SU-DHL-6 (cell line): ENCODE data around the gene NCOA6.

ENCODE experiments used
- H2AFZ ChIP-seq: fragments of 200-600 bp; sonication (generic); 2 replicates; pipeline ENCODE4 v1.6.1; 2014; ENCODE audit warnings: low read depth, mild to moderate bottlenecking, moderate library complexity, mixed read lengths, antibody characterized with exemption, low read length; ENCODE audit not compliant: severe bottlenecking
- H3F3A ChIP-seq: fragments of 200-600 bp; shearing (Covaris generic); 2 replicates; pipeline ENCODE4 v1.6.0; 2016; ENCODE audit warnings: antibody characterized with exemption, mild to moderate bottlenecking; ENCODE audit not compliant: insufficient read depth
- H3K27ac ChIP-seq: fragments of 200-600 bp; sonication (generic); 2 replicates; pipeline ENCODE4 v1.5.1; 2016; ENCODE audit warnings: low read depth, mild to moderate bottlenecking, low read length, moderate library complexity, mixed read lengths
- H3K27me3 ChIP-seq: fragments of 200-600 bp; sonication (generic), shearing (Covaris generic); 2 replicates; pipeline ENCODE4 v1.6.0; 2014; ENCODE audit warnings: mild to moderate bottlenecking, low read length
- H3K36me3 ChIP-seq: fragments of 200-600 bp; sonication (generic); 2 replicates; pipeline ENCODE4 v1.6.1; 2014; ENCODE audit warnings: mild to moderate bottlenecking, low read length, mixed read lengths
- H3K4me2 ChIP-seq: fragments of 300-600, 200-600 bp; shearing (Covaris generic), sonication (generic); 2 replicates; pipeline ENCODE4 v1.6.0; 2014; ENCODE audit warnings: low read length, low read depth, mild to moderate bottlenecking; ENCODE audit not compliant: poor library complexity, severe bottlenecking
- H3K4me3 ChIP-seq: fragments of 200-600 bp; sonication (generic); 2 replicates; pipeline ENCODE4 v1.5.1; 2014; ENCODE audit warnings: antibody characterized with exemption, low read length, mild to moderate bottlenecking, mixed read lengths; ENCODE audit not compliant: insufficient read depth, poor library complexity, severe bottlenecking
- H3K79me2 ChIP-seq: fragments of 200-600 bp; sonication (generic); 2 replicates; pipeline ENCODE4 v1.6.1; 2014; ENCODE audit warnings: mild to moderate bottlenecking, low read length, moderate library complexity; ENCODE audit not compliant: insufficient read depth
- H3K9ac ChIP-seq: fragments of 200-600 bp; sonication (generic); 2 replicates; pipeline ENCODE4 v1.7.0; 2014; ENCODE audit warnings: mild to moderate bottlenecking, low read length
- H3K9me2 ChIP-seq: fragments of 200-600 bp; sonication (generic); replicated peaks from 2 replicates; pipeline ENCODE4 v1.6.1; 2014; ENCODE audit warnings: low read length; ENCODE audit not compliant: insufficient read depth
- H3K9me3 ChIP-seq: fragments of 200-600 bp; sonication (generic); 2 replicates; pipeline ENCODE4 v1.6.1; 2014; ENCODE audit warnings: low read length, mixed read lengths; ENCODE audit not compliant: insufficient read depth
- H4K20me1 ChIP-seq: fragments of 200-600 bp; sonication (generic); 2 replicates; pipeline ENCODE4 v1.6.1; 2014; ENCODE audit warnings: low read depth, mild to moderate bottlenecking, antibody characterized with exemption, low read length, moderate library complexity, mixed read lengths
- EZH2phosphoT487 ChIP-seq: fragments of 200-600 bp; sonication (generic), shearing (Covaris generic); conservative IDR thresholded peaks from 2 replicates; pipeline ENCODE4 v1.6.1; 2018; ENCODE audit warnings: mild to moderate bottlenecking, antibody characterized with exemption, low read length, moderate library complexity, mixed read lengths
- TF ChIP-seq, protein P1 (sequence below): fragments of 200-600 bp; sonication (generic); IDR thresholded peaks from one replicate; pipeline ENCODE4 v1.5.1; 2017; ENCODE audit warnings: antibody characterized with exemption, mild to moderate bottlenecking, low read length, moderate library complexity; ENCODE audit not compliant: insufficient read depth, poor library complexity, severe bottlenecking

The NCOA6 gene

DNA sequence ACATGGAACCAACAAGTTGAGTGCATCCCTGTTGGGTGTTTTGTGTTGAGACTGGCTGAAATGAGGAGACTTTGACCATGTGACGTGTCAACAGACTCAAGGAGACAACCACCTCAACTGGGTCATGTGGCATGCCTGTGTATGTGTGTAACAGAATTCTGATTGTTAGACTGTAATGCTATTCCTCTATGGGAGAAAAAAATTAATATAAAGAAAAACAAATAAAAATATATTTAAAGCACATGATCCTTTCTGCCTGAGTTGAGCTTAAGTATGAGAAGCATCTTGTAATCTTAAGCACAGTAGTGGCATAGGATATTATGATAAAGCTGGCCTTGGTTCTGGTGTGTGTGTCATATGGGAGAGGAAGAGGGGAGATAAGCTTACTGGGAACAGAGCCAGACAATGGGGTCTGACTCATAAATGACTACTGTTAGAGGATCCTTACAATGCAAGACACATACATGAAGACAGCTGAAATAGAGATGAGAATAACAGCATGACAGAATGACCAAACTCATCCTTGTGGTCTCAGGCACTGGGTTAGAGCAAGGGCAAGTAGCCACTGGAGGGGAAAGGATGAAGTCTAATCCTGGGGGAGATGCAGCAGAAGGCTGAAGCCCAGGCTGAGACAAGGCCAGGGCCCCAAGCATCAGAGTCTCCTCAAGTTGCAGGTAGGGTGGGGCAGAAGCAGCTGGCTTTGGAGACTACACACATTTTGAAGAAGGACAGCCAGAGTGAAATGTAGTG is 112.1 kb downstream of the NCOA6 start:
- Histone ChIP-seq H3K9ac (no peak overlapping the region), H4K20me1 (no peaks in the 10 kb centered on the region), H3K4me3 (no peak overlapping the region), H3K27me3 (no peaks in the 10 kb centered on the region), H3K9me2 (no peaks in the 10 kb centered on the region), H2AFZ (no peak overlapping the region), H3K36me3 (no peaks in the 10 kb centered on the region), H3K27ac (no peak overlapping the region), H3K79me2 (no peaks in the 10 kb centered on the region), H3K4me2 (no peak overlapping the region), H3K9me3 (no peaks in the 10 kb centered on the region), H3F3A (peaks cover 4% of the 10 kb centered on the region; the same call in 1 of the 2 replicates)
- TF ChIP-seq, protein P1, sequence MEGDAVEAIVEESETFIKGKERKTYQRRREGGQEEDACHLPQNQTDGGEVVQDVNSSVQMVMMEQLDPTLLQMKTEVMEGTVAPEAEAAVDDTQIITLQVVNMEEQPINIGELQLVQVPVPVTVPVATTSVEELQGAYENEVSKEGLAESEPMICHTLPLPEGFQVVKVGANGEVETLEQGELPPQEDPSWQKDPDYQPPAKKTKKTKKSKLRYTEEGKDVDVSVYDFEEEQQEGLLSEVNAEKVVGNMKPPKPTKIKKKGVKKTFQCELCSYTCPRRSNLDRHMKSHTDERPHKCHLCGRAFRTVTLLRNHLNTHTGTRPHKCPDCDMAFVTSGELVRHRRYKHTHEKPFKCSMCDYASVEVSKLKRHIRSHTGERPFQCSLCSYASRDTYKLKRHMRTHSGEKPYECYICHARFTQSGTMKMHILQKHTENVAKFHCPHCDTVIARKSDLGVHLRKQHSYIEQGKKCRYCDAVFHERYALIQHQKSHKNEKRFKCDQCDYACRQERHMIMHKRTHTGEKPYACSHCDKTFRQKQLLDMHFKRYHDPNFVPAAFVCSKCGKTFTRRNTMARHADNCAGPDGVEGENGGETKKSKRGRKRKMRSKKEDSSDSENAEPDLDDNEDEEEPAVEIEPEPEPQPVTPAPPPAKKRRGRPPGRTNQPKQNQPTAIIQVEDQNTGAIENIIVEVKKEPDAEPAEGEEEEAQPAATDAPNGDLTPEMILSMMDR: no peak
- no peak for TF ChIP-seq EZH2phosphoT487

DNA sequence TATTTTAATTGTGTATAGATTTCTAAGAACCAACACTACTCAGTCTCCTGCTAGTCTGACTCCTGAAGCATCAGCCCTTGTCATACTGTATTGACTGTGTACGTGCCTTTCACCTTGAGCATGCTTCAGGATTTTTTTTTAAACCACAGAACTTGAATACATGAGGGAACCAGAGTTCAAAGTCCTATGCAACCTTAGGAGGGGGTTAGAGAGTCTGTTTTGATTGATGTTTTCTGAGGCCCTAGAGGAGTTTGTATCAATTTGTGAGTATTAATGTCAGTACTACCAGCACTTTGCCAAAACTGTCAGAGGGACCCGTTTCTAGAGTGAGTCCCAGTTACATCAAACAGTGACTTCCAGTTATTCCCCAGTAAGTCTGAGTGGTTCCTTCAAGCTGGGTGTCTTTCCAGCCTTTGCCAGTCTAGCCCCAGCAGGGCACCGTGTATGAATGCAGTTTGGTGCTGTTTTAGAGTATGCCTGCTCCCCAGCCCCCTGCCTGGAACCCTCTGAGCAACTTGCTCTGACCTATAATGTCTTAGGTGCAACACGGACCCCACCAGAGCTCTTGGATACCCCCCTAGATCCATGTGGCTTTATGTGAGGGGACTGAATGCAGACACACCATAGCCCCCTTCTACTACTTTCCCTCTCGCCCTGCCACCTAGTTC is 112.8 kb downstream of the NCOA6 start:
- no peaks in the 10 kb centered on the region for H3K9me3 ChIP-seq
- TF ChIP-seq, protein P1: no peak
- TF ChIP-seq EZH2phosphoT487: no peak
- H4K20me1 ChIP-seq: no peaks in the 10 kb centered on the region
- no peak overlapping the region for H3K9ac ChIP-seq
- no peak overlapping the region for H3K4me3 ChIP-seq
- no peaks in the 10 kb centered on the region for H3K9me2 ChIP-seq
- no peak overlapping the region for H3K27ac ChIP-seq
- peaks cover 8% of the 10 kb centered on the region for H3F3A ChIP-seq
- no peak overlapping the region for H2AFZ ChIP-seq
- no peaks in the 10 kb centered on the region for H3K36me3 ChIP-seq
- no peaks in the 10 kb centered on the region for H3K79me2 ChIP-seq
- H3K27me3 ChIP-seq: no peaks in the 10 kb centered on the region
- no peak overlapping the region for H3K4me2 ChIP-seq

DNA sequence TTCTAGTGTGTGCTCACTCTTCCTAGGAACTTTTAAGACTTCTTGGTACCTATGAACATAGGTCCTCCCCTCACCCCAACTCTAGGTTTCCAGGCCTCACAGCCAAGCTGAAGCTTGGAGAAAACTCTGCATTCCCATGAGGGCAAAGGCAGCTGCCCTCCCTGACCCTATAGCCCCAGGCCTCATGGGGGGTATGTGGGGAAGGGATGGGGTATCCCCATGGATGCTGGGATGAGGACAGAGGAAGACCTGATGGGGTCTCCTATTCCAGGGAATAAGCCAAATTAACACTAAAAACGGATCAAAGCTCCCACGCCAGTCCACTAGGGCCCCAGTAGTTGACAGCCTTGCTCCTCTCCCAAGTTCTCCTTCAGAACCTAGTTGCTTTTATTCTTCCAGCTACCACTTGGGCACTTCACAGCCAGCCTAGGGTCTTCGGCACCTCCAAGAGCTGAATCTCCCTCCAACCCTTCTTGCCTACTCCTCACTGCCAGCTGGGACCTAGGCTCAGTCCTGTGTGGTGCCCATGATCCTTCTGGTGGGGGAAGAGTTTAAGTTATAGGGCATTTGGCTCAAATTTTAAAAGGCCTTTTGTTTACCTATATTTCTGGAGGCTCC is 113.5 kb downstream of the NCOA6 start:
- Histone ChIP-seq H3K79me2 (no peaks in the 10 kb centered on the region), H4K20me1 (no peaks in the 10 kb centered on the region), H3K27me3 (no peaks in the 10 kb centered on the region), H3K4me2 (no peak overlapping the region), H3K36me3 (no peaks in the 10 kb centered on the region), H3F3A (peaks cover 12% of the 10 kb centered on the region), H3K9me2 (no peaks in the 10 kb centered on the region), H3K27ac (no peak overlapping the region), H3K4me3 (no peak overlapping the region), H3K9me3 (no peaks in the 10 kb centered on the region), H3K9ac (no peak overlapping the region), H2AFZ (no peak overlapping the region)
- TF ChIP-seq, protein P1: no peak
- TF ChIP-seq EZH2phosphoT487: no peak
